IPS-20b (cell line): Measurements from ENCODE around the gene SLIRP.
"Not testable (repeated sequence)": the region's sequence is repeated elsewhere in the genome, so short reads cannot be mapped to it uniquely, and the experiment has no call there.

Experiments
- H3K27ac ChIP-seq: one replicate; pipeline ENCODE4 v1.5.1; 2013; ENCODE audit warnings: low read length
- H3K27me3 ChIP-seq: 2 replicates; pipeline ENCODE4 v1.6.1; 2013; ENCODE audit warnings: mild to moderate bottlenecking, low read length, inconsistent platforms; ENCODE audit not compliant: insufficient read depth
- H3K36me3 ChIP-seq: 2 replicates; pipeline ENCODE4 v1.6.1; 2013; ENCODE audit warnings: low read depth, mild to moderate bottlenecking, inconsistent platforms, low read length, moderate library complexity; ENCODE audit not compliant: insufficient read depth
- H3K4me1 ChIP-seq: 2 replicates; pipeline ENCODE4 v1.6.1; 2013; ENCODE audit warnings: mild to moderate bottlenecking, control low read depth, inconsistent platforms, low read length, moderate library complexity; ENCODE audit not compliant: insufficient read depth
- H3K4me3 ChIP-seq: 2 replicates; pipeline ENCODE4 v1.5.1; 2013; ENCODE audit warnings: mild to moderate bottlenecking, low read length, inconsistent platforms
- H3K9ac ChIP-seq: 2 replicates; pipeline ENCODE4 v1.6.1; 2013; ENCODE audit warnings: low read depth, mild to moderate bottlenecking, inconsistent platforms, low read length, moderate library complexity
- H3K9me3 ChIP-seq: 2 replicates; pipeline ENCODE4 v1.6.1; 2013; ENCODE audit warnings: mild to moderate bottlenecking, low read depth, low read length, inconsistent platforms; ENCODE audit not compliant: insufficient read depth

Gene SLIRP

DNA sequence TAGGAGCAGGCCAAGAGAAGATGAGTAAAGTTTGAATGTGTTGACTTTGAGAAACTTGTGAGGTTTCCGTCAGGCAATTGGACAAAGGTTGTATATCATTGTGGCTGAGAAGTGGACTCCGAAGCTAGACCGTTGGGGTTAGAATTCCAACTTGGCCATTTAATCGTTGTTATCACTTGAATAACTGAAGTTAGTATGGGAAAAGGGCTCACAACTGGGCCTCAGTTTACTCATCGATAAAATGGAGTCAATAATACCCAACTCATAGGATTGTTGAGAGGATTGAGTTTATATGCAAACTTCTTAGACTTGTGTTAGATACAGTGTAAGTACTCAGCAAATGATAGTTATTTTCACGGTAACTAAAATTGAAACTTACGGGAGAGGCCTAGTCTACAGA is 846 bp downstream of the SLIRP start:
- Histone ChIP-seq H3K27ac (peak overlapping the region; percentile 80), H3K4me3 (peak overlapping the region; percentile 99), H3K27me3 (no peaks in the 10 kb centered on the region), H3K9ac (peak overlapping the region; percentile 99), H3K4me1 (peaks cover 8% of the 10 kb centered on the region), H3K36me3 (peaks cover 53% of the 10 kb centered on the region), H3K9me3 (no peaks in the 10 kb centered on the region)

DNA sequence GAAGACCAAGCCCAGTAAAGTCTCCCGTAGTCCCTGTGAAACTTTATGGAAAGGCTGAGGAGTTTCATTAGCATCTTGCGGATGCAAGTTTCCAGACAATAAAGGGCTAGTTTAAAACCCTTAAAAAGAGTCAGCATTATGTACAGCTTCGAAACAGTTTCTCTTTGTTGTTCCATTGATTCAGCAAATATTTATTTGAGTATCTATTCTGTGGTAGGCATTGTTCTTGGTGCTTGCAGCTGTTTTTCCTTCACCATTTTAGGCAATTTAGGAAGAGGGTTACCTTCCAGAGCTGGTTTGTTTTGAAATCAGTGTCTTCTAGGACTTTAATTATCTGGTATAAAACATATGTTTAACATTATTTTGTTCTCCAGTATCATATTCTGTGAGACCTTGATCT is 1.5 kb downstream of the SLIRP start:
- peaks cover 8% of the 10 kb centered on the region for H3K4me1 ChIP-seq
- H3K36me3 ChIP-seq, result peaks cover 53% of the 10 kb centered on the region
- peak overlapping the region; percentile 99 for H3K4me3 ChIP-seq
- peak overlapping the region; percentile 99 for H3K9ac ChIP-seq
- H3K27ac ChIP-seq, result no peak overlapping the region
- H3K9me3 ChIP-seq, result no peaks in the 10 kb centered on the region
- H3K27me3 ChIP-seq, result no peaks in the 10 kb centered on the region

DNA sequence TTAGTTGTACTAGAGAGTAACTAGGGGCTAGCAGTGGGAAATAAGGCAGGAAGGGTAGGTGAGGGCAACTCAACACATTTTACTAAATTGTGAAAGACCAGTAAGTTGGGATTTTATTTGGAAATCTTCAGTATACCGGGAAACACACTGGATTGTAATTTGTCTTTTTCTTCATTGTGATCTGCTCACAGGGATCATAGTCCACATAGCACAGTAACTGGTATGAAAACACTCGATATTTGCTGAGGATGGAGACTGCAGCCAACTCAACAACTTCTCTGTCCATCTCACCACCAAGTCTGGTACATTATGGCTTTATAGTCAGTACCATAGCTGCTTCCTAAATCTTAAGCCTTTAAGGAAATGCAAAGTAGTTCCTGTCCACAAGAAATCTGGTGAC is 2.5 kb downstream of the SLIRP start:
- no peaks in the 10 kb centered on the region for H3K27me3 ChIP-seq
- peak overlapping the region; percentile 36; the same call in 1 of the 2 replicates for H3K4me3 ChIP-seq
- no peak overlapping the region for H3K27ac ChIP-seq
- H3K36me3 ChIP-seq, result peaks cover 58% of the 10 kb centered on the region
- no peak overlapping the region for H3K9ac ChIP-seq
- H3K4me1 ChIP-seq, result peaks cover 8% of the 10 kb centered on the region
- no peaks in the 10 kb centered on the region for H3K9me3 ChIP-seq

DNA sequence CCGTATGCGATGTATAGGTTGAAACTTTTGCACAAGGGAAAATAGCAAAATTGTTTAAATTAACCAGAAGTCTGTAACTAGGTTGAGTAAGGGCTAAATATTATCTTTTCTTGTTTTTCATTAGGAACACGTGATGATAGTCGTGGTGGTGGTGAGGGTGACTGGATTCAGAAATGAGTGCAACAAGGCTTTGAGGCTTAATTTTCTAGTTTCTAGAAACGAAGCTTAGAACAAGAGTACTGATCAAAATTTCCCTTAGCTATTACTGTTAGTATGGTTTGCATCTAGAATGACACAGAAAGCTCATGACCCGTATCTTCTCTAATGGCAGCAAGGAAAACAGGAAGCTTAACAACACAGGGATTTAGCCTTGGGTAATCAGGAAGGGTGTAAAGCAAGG is 7.0 kb downstream of the SLIRP start:
- H3K9me3 ChIP-seq, result no peaks in the 10 kb centered on the region
- no peak overlapping the region for H3K4me3 ChIP-seq
- peaks cover 97% of the 10 kb centered on the region for H3K36me3 ChIP-seq
- H3K4me1 ChIP-seq, result no peaks in the 10 kb centered on the region
- H3K27me3 ChIP-seq, result no peaks in the 10 kb centered on the region
- no peak overlapping the region for H3K27ac ChIP-seq
- no peak overlapping the region for H3K9ac ChIP-seq

- no peaks in the 10 kb centered on the region for H3K27me3 ChIP-seq
- H3K27ac ChIP-seq, result no peak overlapping the region
- H3K4me1 ChIP-seq, result no peaks in the 10 kb centered on the region
- H3K9me3 ChIP-seq, result no peaks in the 10 kb centered on the region
- no peak overlapping the region for H3K4me3 ChIP-seq
- no peak overlapping the region for H3K9ac ChIP-seq
- H3K36me3 ChIP-seq, result peaks cover 95% of the 10 kb centered on the region
These were observed 9.9 kb downstream of the SLIRP start for GRCh38 chr14:77717608-77718305.

GRCh38 chr14:77721437-77721836 is 13.5 kb downstream of the SLIRP start:
- Histone ChIP-seq H3K36me3 (peaks cover 95% of the 10 kb centered on the region), H3K27me3 (no peaks in the 10 kb centered on the region), H3K9ac (no peak overlapping the region), H3K4me3 (no peak overlapping the region), H3K27ac (no peak overlapping the region), H3K9me3 (no peaks in the 10 kb centered on the region), H3K4me1 (no peaks in the 10 kb centered on the region)

DNA sequence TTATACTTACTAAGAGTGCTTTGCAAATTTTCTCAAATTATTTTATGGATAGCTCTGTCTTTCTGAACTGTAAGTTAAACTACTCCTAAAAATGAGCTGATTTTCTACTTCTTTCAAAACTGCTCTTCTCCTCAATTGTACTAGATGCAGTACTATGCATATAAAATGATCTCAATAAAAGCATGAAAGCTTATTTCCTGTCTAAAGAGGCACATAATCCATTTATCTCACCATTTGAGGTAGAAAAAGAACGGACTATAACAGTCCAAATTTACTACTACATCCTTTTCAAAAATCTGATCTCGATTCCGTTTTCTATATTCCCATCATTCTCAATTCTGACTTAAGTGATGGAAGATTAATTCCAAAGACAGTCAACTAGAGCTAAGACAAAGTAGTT is 14.4 kb downstream of the SLIRP start:
- peaks cover 95% of the 10 kb centered on the region for H3K36me3 ChIP-seq
- H3K4me1 ChIP-seq, result no peaks in the 10 kb centered on the region
- no peaks in the 10 kb centered on the region for H3K9me3 ChIP-seq
- no peak overlapping the region for H3K4me3 ChIP-seq
- no peak overlapping the region for H3K27ac ChIP-seq
- H3K27me3 ChIP-seq, result no peaks in the 10 kb centered on the region
- H3K9ac ChIP-seq, result no peak overlapping the region

GRCh38 chr14:77730976-77731497 is 23.1 kb downstream of the SLIRP start:
- Histone ChIP-seq H3K27ac (no peak overlapping the region), H3K4me1 (no peaks in the 10 kb centered on the region), H3K9me3 (no peaks in the 10 kb centered on the region), H3K4me3 (no peak overlapping the region), H3K36me3 (peaks cover 100% of the 10 kb centered on the region), H3K9ac (no peak overlapping the region), H3K27me3 (no peaks in the 10 kb centered on the region)

- Histone ChIP-seq H3K27ac (no peak overlapping the region), H3K4me3 (no peak overlapping the region), H3K36me3 (peaks cover 87% of the 10 kb centered on the region)
These were observed 30.8 kb downstream of the SLIRP start for GRCh38 chr14:77738559-77739250.

DNA sequence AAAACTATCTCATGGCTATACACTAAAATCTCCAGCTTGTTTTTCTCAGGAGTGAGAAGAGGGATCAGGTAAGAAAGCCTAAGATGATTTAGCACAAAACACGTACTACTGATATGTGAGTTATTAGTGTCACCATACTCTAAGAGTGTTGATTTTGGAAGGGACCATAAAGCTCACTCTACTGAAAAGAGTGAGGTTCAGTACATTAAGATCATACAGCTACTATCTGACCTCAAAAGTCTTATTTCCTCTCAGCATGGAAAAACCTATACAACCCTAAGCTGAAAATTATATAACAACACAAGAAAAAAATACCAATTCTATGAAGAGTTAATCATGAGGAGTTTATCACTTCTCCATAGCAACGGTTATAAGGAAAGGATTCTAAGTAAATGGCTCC is 33.5 kb downstream of the SLIRP start:
- Histone ChIP-seq H3K27me3 (no peaks in the 10 kb centered on the region), H3K4me3 (no peak overlapping the region), H3K4me1 (no peaks in the 10 kb centered on the region), H3K9me3 (no peaks in the 10 kb centered on the region), H3K9ac (no peak overlapping the region), H3K36me3 (peaks cover 82% of the 10 kb centered on the region), H3K27ac (no peak overlapping the region)

More at GRCh38 chr14:77738559-77739250, 30.8 kb downstream of the SLIRP start:
- Histone ChIP-seq H3K4me1 (no peaks in the 10 kb centered on the region), H3K27me3 (no peaks in the 10 kb centered on the region), H3K9me3 (no peaks in the 10 kb centered on the region), H3K9ac (no peak overlapping the region)

DNA sequence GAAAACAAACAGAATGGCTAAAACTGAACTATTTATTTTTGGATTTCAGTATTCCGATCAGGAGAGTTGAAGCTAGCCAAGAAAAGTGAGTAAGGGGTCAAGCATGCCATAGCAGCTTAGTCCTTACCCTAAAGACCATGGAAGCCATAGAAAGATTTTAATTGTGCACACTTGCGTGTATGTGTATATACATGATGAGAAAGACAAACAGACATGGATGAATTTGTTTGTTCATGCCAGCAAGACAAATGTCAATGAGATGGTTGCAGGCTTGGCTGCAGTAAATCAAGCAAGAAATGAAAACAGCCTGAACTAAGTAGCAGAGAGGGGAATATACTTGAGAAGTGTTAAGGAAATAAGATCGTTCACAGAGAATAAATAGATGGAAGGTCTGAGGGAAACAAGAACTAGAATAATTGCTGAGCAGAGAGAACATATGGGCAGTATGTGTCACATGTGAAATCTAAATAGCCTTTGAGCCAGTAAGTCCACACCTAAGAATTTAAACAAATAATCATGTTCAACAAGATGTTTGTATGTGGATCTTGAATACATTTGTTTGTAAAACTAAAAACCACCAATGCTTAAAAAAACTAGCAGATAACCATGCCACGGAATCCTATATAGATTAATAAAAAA is 38.3 kb downstream of the SLIRP start:
- Histone ChIP-seq H3K9ac (no peak overlapping the region), H3K27me3 (no peaks in the 10 kb centered on the region), H3K36me3 (peaks cover 68% of the 10 kb centered on the region)

GRCh38 chr14:77747425-77747824 is 39.5 kb downstream of the SLIRP start:
- not testable (repeated sequence) for H3K9me3 ChIP-seq, H3K4me1 ChIP-seq, H3K9ac ChIP-seq, H3K27ac ChIP-seq, H3K4me3 ChIP-seq, H3K27me3 ChIP-seq
- H3K36me3 ChIP-seq, result peaks cover 70% of the 10 kb centered on the region

More for the DNA sequence above, 38.3 kb downstream of the SLIRP start:
- no peak overlapping the region for H3K4me3 ChIP-seq
- H3K27ac ChIP-seq, result no peak overlapping the region
- no peaks in the 10 kb centered on the region for H3K9me3 ChIP-seq
- H3K4me1 ChIP-seq, result no peaks in the 10 kb centered on the region
